Loucy (cell line): Measurements from ENCODE around the gene DAGLA.

Experiments used
- CTCF ChIP-seq: fragments of 200-600 bp; sonication (generic); conservative IDR thresholded peaks from 2 replicates; pipeline ENCODE4 v1.5.1; 2014; ENCODE audit warnings: mild to moderate bottlenecking, antibody characterized with exemption, low read length
- EZH2phosphoT487 ChIP-seq: fragments of 200-600 bp; IDR thresholded peaks from 2 replicates; pipeline ENCODE4 v1.6.1; 2018; ENCODE audit warnings: antibody characterized with exemption, mild to moderate bottlenecking, moderate library complexity, borderline replicate concordance

- TF ChIP-seq CTCF (no peak), EZH2phosphoT487 (no peak)
Measured at GRCh38 chr11:61645179-61645868, 34.9 kb upstream of the DAGLA start.
